Activated naive CD8-positive, alpha-beta T cell (primary cell): Measurements from ENCODE around the gene REN.

Experiments used
- H3K27ac Mint-ChIP-seq: one replicate; pipeline ENCODE4 v1.8.0; 2021; ENCODE audit warnings: mixed read lengths
- H3K27me3 Mint-ChIP-seq: one replicate; pipeline ENCODE4 v1.8.0; 2021; ENCODE audit warnings: mixed read lengths
- H3K36me3 Mint-ChIP-seq: one replicate; pipeline ENCODE4 v1.8.0; 2021; ENCODE audit warnings: mixed read lengths
- H3K4me1 Mint-ChIP-seq: one replicate; pipeline ENCODE4 v1.8.0; 2021; ENCODE audit warnings: low read depth, mixed read lengths
- H3K4me3 Mint-ChIP-seq: one replicate; pipeline ENCODE4 v1.8.0; 2021; ENCODE audit warnings: mild to moderate bottlenecking, mixed read lengths
- H3K9me3 Mint-ChIP-seq: one replicate; pipeline ENCODE4 v1.8.0; 2021; ENCODE audit warnings: low read depth, mixed read lengths

The REN gene

DNA sequence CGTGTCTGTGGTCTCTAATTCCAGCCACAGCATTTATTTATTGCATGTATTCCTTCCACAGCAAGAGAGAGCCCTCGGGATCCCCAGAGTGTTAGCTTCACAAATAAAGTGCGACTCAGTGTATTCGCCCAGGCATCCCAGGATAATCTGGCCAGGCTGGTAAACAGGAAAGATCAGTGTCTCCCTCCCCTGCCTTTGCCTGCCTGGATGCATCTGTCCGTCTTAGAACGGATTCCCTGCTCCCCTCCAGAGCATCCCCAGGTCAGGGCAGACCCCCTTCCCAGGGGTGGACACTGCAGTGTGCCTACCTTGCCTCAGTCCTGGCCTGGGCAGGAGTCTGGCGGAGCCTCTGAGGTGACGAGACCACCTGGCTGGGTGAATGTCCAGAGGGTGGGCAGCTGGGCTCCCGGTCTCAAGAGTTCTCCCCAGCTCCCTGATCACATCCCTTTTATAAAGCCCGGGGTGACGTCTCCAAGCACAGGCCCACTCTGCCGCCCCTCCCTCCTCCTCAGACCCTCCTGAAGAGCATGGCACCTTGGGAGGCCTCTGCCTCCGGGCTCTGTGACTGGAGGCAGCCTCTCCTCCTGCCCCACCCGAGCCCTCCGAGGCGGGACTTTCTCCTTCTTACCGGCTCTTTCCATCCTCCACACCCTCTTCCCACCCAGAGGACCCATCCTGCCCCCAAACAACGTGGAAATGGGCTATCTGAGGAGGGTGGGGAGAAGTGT lies 30.1 kb upstream of the REN start, which contains the start of gene KISS1:
Gene KISS1 (minus strand): TSS at position 424 of the 728 bp plus-strand sequence. CDS start 3,615 bp downstream, outside the sequence.
- H3K36me3 Mint-ChIP-seq, result no peaks in the 10 kb centered on the region
- H3K4me1 Mint-ChIP-seq, result peaks cover 12% of the 10 kb centered on the region
- no peak within 1 kb of the TSS for H3K27ac Mint-ChIP-seq
- H3K9me3 Mint-ChIP-seq, result no peaks in the 10 kb centered on the region
- peaks cover 5% of the 10 kb centered on the region for H3K27me3 Mint-ChIP-seq
- H3K4me3 Mint-ChIP-seq, result no peak within 1 kb of the TSS

GRCh38 chr1:204194771-204195170 lies 28.6 kb upstream of the REN start:
- Mint-ChIP-seq H3K27me3 (peaks cover 11% of the 10 kb centered on the region), H3K36me3 (no peaks in the 10 kb centered on the region), H3K9me3 (no peaks in the 10 kb centered on the region), H3K27ac (no peak overlapping the region), H3K4me1 (peaks cover 21% of the 10 kb centered on the region), H3K4me3 (no peak overlapping the region)

- no peaks in the 10 kb centered on the region for H3K9me3 Mint-ChIP-seq
- H3K27ac Mint-ChIP-seq, result no peak overlapping the region
- H3K4me1 Mint-ChIP-seq, result peaks cover 26% of the 10 kb centered on the region
- no peaks in the 10 kb centered on the region for H3K36me3 Mint-ChIP-seq
- H3K4me3 Mint-ChIP-seq, result no peak overlapping the region
- H3K27me3 Mint-ChIP-seq, result peaks cover 14% of the 10 kb centered on the region
Observed at GRCh38 chr1:204194080-204194479, 27.9 kb upstream of the REN start.

DNA sequence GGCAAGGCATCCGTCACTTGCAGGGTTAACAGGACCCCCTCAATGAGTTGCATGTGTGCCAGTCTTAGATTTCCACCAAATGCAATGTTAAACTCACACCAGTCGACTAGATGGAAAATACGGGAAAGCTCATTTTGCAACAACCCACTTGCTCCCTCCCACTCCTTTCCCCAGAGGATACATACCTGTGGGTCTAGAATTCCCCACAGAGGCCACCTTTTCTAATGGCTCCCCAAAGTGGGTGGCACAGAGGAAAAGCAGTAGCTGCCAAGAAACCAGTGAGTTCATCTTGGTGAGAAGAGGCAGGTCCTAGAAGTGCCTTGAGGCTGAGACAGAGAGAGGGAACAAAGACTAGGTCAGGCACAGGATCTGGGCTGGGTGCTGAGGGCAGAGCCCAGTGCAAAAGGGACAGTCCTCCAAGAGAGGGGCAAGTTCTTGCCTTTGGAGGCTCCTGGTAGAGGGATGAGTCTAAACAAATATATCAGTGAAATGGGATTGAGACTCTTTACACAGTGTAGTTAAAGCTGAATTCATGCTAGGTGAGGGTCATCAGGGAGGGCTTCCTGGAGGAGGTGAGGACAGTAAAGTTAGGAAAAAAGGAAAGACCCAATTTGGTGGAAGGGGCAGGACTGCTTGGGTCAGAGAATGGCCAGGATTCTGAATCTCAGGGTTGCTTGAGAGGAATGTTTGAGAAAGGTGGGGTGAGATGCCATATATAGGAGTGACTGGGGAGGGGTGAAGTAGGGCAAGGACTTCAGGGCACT lies 26.6 kb upstream of the REN start:
- H3K27ac Mint-ChIP-seq, result no peak overlapping the region
- H3K36me3 Mint-ChIP-seq, result no peaks in the 10 kb centered on the region
- H3K4me1 Mint-ChIP-seq, result peaks cover 30% of the 10 kb centered on the region

DNA sequence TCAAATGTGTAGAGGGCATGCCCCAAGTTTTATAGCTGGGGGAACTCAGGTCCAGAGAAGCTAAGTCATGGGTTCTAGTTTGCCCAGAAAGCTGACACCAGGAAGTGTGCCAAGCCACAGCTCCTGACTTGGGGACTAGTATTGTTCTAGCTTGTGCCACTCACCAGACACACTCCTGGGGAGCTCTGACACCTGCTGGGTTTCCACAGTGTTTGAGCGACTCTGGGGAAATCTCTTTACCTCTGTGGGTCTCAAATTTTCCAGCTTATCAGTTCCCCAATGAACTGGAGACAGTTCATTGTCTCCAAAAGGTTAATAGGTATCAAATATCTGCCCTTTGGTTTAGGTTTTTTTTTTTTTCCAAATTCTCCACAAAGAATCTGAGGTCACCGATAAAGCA lies 25.9 kb upstream of the REN start:
- Mint-ChIP-seq H3K4me3 (no peak overlapping the region), H3K9me3 (no peaks in the 10 kb centered on the region), H3K27me3 (peaks cover 26% of the 10 kb centered on the region), H3K36me3 (no peaks in the 10 kb centered on the region), H3K27ac (no peak overlapping the region), H3K4me1 (peaks cover 30% of the 10 kb centered on the region)

More for the DNA sequence above, 26.6 kb upstream of the REN start:
- peaks cover 19% of the 10 kb centered on the region for H3K27me3 Mint-ChIP-seq
- H3K9me3 Mint-ChIP-seq, result no peaks in the 10 kb centered on the region
- no peak overlapping the region for H3K4me3 Mint-ChIP-seq

DNA sequence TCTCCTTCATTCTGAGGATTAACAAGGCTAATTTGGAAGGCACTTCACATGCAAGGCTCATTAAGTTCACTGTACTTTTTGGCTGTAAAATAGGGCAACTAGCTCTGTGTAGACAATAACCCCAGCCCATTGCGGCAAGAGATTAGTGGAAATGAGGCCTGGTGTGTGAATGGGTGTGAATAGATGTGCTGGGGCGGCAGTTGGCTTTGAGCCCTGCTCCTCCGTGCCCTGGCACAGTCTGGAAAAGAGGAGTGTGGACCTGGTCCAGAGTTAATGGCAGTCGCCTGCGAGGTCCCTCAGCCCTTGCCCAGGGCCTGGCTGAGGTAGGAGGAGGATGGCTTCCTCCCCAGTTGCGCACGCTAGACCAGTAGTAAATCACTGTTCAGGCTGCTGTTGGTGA lies 25.3 kb upstream of the REN start:
- Mint-ChIP-seq H3K27me3 (peaks cover 31% of the 10 kb centered on the region), H3K4me1 (peaks cover 30% of the 10 kb centered on the region), H3K9me3 (no peaks in the 10 kb centered on the region), H3K4me3 (peak overlapping the region; percentile 27), H3K36me3 (no peaks in the 10 kb centered on the region), H3K27ac (no peak overlapping the region)

DNA sequence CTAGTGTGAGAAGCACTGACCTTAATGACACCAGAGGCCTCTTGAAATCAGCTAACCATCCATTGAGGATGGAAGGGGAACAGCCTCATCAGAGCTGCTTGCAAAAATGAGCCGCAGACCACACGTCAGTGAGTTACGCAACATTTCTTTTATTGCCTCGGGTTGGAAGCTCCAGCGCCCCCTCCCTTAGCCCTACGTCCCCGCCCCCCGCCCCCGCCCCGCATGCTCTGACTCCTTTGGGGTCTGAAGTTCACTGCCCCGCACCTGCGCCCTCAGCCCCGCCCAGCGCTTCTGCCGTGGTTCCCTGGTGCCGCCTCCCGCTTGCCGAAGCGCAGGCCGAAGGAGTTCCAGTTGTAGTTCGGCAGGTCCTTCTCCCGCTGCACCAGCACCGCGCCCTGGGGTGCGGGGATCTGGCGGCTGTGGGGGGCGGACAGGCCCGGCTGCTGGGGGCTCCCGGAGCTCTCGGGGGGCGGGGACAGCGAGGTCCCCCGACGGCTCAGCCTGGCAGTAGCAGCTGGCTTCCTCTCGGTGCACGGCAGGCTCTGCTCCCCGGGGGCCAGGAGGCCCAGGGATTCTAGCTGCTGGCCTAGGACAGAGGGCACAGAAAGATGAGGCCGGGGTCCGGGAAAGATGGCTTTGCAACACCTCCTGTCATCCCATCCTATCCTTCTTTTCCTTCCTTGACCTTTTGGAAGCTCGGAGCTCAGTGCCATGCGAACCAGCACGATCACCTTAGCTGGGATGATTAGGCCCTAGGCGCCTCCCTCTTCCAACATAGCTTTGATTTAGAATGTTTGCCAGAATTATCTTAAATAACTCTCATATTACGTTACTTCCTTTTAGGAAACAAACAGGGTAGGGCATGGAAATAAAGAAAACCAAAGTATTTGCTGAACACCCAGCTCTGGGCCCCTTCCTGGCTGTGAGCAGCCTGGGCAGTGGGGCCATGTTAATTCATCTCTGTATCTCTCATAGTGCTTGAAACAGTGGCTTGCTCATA lies 24.4 kb upstream of the REN start:
- Mint-ChIP-seq H3K27me3 (peaks cover 31% of the 10 kb centered on the region), H3K4me3 (peak overlapping the region; percentile 52), H3K27ac (no peak overlapping the region)

GRCh38 chr1:204188959-204189639 lies 23.0 kb upstream of the REN start:
- Mint-ChIP-seq H3K36me3 (no peaks in the 10 kb centered on the region), H3K27ac (no peak overlapping the region), H3K27me3 (peaks cover 31% of the 10 kb centered on the region), H3K4me1 (peaks cover 20% of the 10 kb centered on the region), H3K4me3 (no peak overlapping the region), H3K9me3 (no peaks in the 10 kb centered on the region)

More for the DNA sequence above, 24.4 kb upstream of the REN start:
- H3K4me1 Mint-ChIP-seq, result peaks cover 30% of the 10 kb centered on the region
- H3K36me3 Mint-ChIP-seq, result no peaks in the 10 kb centered on the region
- H3K9me3 Mint-ChIP-seq, result no peaks in the 10 kb centered on the region

GRCh38 chr1:204186597-204186996 lies 20.5 kb upstream of the REN start:
- H3K9me3 Mint-ChIP-seq, result no peaks in the 10 kb centered on the region
- H3K4me1 Mint-ChIP-seq, result peaks cover 18% of the 10 kb centered on the region
- no peak overlapping the region for H3K27ac Mint-ChIP-seq
- no peak overlapping the region for H3K4me3 Mint-ChIP-seq
- peaks cover 28% of the 10 kb centered on the region for H3K27me3 Mint-ChIP-seq
- no peaks in the 10 kb centered on the region for H3K36me3 Mint-ChIP-seq

GRCh38 chr1:204181116-204181515 lies 15.0 kb upstream of the REN start:
- no peaks in the 10 kb centered on the region for H3K9me3 Mint-ChIP-seq
- H3K27ac Mint-ChIP-seq, result no peak overlapping the region
- H3K36me3 Mint-ChIP-seq, result no peaks in the 10 kb centered on the region
- H3K27me3 Mint-ChIP-seq, result no peaks in the 10 kb centered on the region
- no peaks in the 10 kb centered on the region for H3K4me1 Mint-ChIP-seq
- no peak overlapping the region for H3K4me3 Mint-ChIP-seq

DNA sequence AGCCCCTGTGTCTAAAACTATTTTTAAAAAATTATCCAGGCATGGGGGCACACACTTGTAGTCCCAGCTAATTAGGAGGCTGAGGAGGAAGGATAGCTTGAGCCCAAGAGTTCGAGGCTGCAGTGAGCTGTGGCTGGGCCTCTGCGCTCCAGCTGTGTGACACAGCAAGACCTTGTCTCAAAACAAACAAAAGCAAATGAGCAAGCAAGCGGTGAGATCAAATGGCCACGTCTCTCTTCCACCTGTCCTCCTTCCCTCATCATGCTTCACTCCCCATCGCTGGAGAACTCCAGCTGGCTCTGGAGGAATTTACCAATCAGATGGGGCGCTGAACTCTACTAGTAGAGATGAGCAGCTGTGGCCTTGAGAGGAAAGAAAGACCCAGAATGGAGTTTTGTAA lies 14.0 kb upstream of the REN start:
- H3K27ac Mint-ChIP-seq, result no peak overlapping the region
- H3K9me3 Mint-ChIP-seq, result no peaks in the 10 kb centered on the region
- H3K4me3 Mint-ChIP-seq, result no peak overlapping the region
- no peaks in the 10 kb centered on the region for H3K36me3 Mint-ChIP-seq
- no peaks in the 10 kb centered on the region for H3K4me1 Mint-ChIP-seq
- H3K27me3 Mint-ChIP-seq, result no peaks in the 10 kb centered on the region

DNA sequence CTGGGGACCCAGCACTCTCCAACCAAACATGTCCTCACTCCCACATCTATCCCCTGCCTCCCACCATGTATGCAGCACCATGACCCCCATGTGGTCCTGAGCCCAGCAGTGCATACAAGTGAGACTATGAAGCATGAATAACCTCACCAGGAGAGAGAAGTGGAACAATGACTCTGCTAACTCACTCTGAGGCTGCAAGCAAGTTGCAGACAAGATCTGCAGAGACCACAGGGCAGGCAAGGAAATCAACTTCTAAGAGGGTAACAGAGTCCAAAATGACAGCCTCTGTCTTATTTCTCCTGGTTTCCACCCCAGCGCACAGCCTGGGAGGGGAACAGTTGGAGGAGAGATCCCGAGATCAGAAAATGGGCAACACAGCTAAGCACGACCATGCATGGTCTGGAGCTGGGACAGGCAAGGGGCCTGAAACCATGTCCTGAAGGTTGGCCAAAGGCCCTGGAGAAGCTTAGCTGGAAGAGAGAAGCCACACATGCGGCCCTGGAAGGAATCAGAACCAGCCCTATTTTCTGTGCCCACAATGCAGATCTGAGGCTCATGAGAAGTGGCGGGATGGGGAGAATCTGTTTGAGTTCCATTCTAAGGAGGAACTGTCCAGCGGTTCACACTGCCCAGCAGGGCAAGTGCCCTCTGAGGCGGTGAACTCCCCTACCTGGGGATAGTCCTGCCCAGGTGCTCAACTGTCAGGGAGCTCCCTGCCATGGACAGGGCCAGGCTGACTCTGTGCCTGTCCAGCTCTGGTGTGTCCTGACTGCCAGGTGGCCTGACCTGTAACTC lies 12.5 kb upstream of the REN start:
- Mint-ChIP-seq H3K27me3 (no peaks in the 10 kb centered on the region), H3K36me3 (peaks cover under 1% of the 10 kb centered on the region), H3K4me1 (no peaks in the 10 kb centered on the region), H3K4me3 (no peak overlapping the region), H3K27ac (no peak overlapping the region), H3K9me3 (no peaks in the 10 kb centered on the region)

- Mint-ChIP-seq H3K27ac (no peak overlapping the region), H3K9me3 (peaks cover 2% of the 10 kb centered on the region), H3K4me1 (no peaks in the 10 kb centered on the region), H3K27me3 (no peaks in the 10 kb centered on the region), H3K36me3 (peaks cover 6% of the 10 kb centered on the region), H3K4me3 (no peak overlapping the region)
Observed at GRCh38 chr1:204177133-204177532, 11.0 kb upstream of the REN start.
